HEK293 (cell line): ENCODE data around the gene KLHL30.

Source experiments
- CTCF ChIA-PET: fragments of 350-600 bp; formaldehyde crosslinking; extraction: SDS; loops from one replicate; lab custom pipeline; 2021; ENCODE audit warnings: antibody characterized with exemption; lab: Yijun Ruan, JAX
- POLR2A ChIA-PET: fragments of 300-600 bp; formaldehyde crosslinking; extraction: SDS; loops from one replicate; lab custom pipeline; 2020; ENCODE audit warnings: antibody characterized with exemption, inconsistent platforms; lab: Yijun Ruan, JAX
- H3K27ac ChIP-seq: fragments of 200-500 bp; sonication (Bioruptor generic); 2 replicates; pipeline ENCODE4 v1.5.1; 2014; ENCODE audit warnings: low read depth, low read length, control low read depth, inconsistent platforms; ENCODE audit errors: extremely low read depth
- H3K36me3 ChIP-seq, 2 experiments: fragments of 200-500 bp in 1 of 2; sonication (Bioruptor generic) in 1 of 2; 1 replicate in 1 of 2; 2 replicates in 1 of 2; pipeline ENCODE4 v1.5.1; 2014 to 2017; ENCODE audit warnings: inconsistent platforms in 2 of 2, low read length in 2 of 2; ENCODE audit not compliant: control insufficient read depth in 2 of 2, insufficient read depth in 1 of 2
- H3K4me1 ChIP-seq: fragments of 200-500 bp; sonication (Bioruptor generic); 2 replicates; pipeline ENCODE4 v1.5.1; 2014; ENCODE audit warnings: mild to moderate bottlenecking, low read length, inconsistent platforms; ENCODE audit not compliant: control insufficient read depth, insufficient read depth
- H3K4me3 ChIP-seq: 2 replicates; pipeline ENCODE4 v1.5.1; 2011; ENCODE audit warnings: low read depth, mild to moderate bottlenecking, control low read depth, low read length, moderate library complexity
- H3K9me3 ChIP-seq: fragments of 200-500 bp; sonication (Bioruptor generic); 2 replicates; pipeline ENCODE4 v1.5.1; 2014; ENCODE audit warnings: low read depth, low read length, inconsistent platforms; ENCODE audit not compliant: control insufficient read depth, insufficient read depth
- AEBP2 ChIP-seq: fragments of 450-650 bp; formaldehyde crosslinking; IDR thresholded peaks from 2 replicates; pipeline ENCODE4 v1.5.1; 2016; ENCODE audit warnings: missing biosample characterization, missing genetic modification characterization, borderline replicate concordance
- GLI2 ChIP-seq: fragments of 450-650 bp; formaldehyde crosslinking; IDR thresholded peaks from 2 replicates; pipeline ENCODE4; 2017; ENCODE audit warnings: missing biosample characterization, missing genetic modification characterization, low read depth, borderline replicate concordance
- IKZF3 ChIP-seq: fragments of 450-650 bp; IDR thresholded peaks from 2 replicates; pipeline ENCODE4 v1.5.0; 2018; ENCODE audit warnings: missing biosample characterization, mild to moderate bottlenecking, missing genetic modification characterization, moderate library complexity
- INSM2 ChIP-seq: fragments of 450-650 bp; formaldehyde crosslinking; IDR thresholded peaks from 2 replicates; pipeline ENCODE4 v1.5.1; 2016; ENCODE audit warnings: missing biosample characterization, missing genetic modification characterization
- SALL2 ChIP-seq: fragments of 450-650 bp; formaldehyde crosslinking; IDR thresholded peaks from 2 replicates; pipeline ENCODE4 v1.5.0; 2017; ENCODE audit warnings: missing biosample characterization, mild to moderate bottlenecking, missing genetic modification characterization, borderline replicate concordance
- SCRT1 ChIP-seq: fragments of 450-650 bp; formaldehyde crosslinking; IDR thresholded peaks from 2 replicates; pipeline ENCODE4 v1.5.1; 2016; ENCODE audit warnings: missing biosample characterization, missing genetic modification characterization, borderline replicate concordance
- SCRT2 ChIP-seq: fragments of 450-650 bp; formaldehyde crosslinking; IDR thresholded peaks from 2 replicates; pipeline ENCODE4 v1.5.1; 2016; ENCODE audit warnings: missing biosample characterization, missing genetic modification characterization
- TCF7L2 ChIP-seq: IDR thresholded peaks from 2 replicates; pipeline ENCODE4 v1.6.1; 2011; ENCODE audit warnings: low read depth, mild to moderate bottlenecking, inconsistent platforms, low read length, moderate library complexity, borderline replicate concordance
- WT1 ChIP-seq: fragments of 450-650 bp; formaldehyde crosslinking; IDR thresholded peaks from 2 replicates; pipeline ENCODE4 v1.5.1; 2016; ENCODE audit warnings: missing biosample characterization, missing genetic modification characterization
- ZBTB1 ChIP-seq: fragments of 450-650 bp; formaldehyde crosslinking; IDR thresholded peaks from 2 replicates; pipeline ENCODE4 v1.5.1; 2016; ENCODE audit warnings: missing biosample characterization, missing genetic modification characterization
- ZBTB21 ChIP-seq: fragments of 450-650 bp; formaldehyde crosslinking; IDR thresholded peaks from 2 replicates; pipeline ENCODE4 v1.5.1; 2017; ENCODE audit warnings: missing biosample characterization, missing genetic modification characterization
- ZBTB48 ChIP-seq: fragments of 450-650 bp; formaldehyde crosslinking; IDR thresholded peaks from 2 replicates; pipeline ENCODE4 v1.5.1; 2016; ENCODE audit warnings: missing biosample characterization, missing genetic modification characterization
- ZBTB7A ChIP-seq: fragments of 450-650 bp; formaldehyde crosslinking; IDR thresholded peaks from 2 replicates; pipeline ENCODE4 v1.5.1; 2016; ENCODE audit warnings: low read depth, missing biosample characterization, missing genetic modification characterization
- ZNF138 ChIP-seq: fragments of 450-650 bp; formaldehyde crosslinking; IDR thresholded peaks from 2 replicates; pipeline ENCODE4 v1.5.1; 2016; ENCODE audit warnings: missing biosample characterization, missing genetic modification characterization, borderline replicate concordance
- ZNF239 ChIP-seq: fragments of 450-650 bp; formaldehyde crosslinking; IDR thresholded peaks from 2 replicates; pipeline ENCODE4 v1.5.1; 2016; ENCODE audit warnings: missing biosample characterization, missing genetic modification characterization
- ZNF24 ChIP-seq: fragments of 450-650 bp; formaldehyde crosslinking; IDR thresholded peaks from 2 replicates; pipeline ENCODE4 v1.5.1; 2016; ENCODE audit warnings: missing biosample characterization, missing genetic modification characterization
- ZNF433 ChIP-seq: fragments of 450-650 bp; formaldehyde crosslinking; IDR thresholded peaks from 2 replicates; pipeline ENCODE4 v1.5.1; 2016; ENCODE audit warnings: missing biosample characterization, missing genetic modification characterization, low read depth
- ZNF48 ChIP-seq: fragments of 450-650 bp; formaldehyde crosslinking; IDR thresholded peaks from 2 replicates; pipeline ENCODE4 v1.5.1; 2016; ENCODE audit warnings: missing biosample characterization, missing genetic modification characterization
- ZNF529 ChIP-seq: fragments of 450-650 bp; formaldehyde crosslinking; IDR thresholded peaks from 2 replicates; pipeline ENCODE4 v1.5.1; 2017; ENCODE audit warnings: missing genetic modification characterization, missing biosample characterization; ENCODE audit not compliant: insufficient replicate concordance
- ZNF555 ChIP-seq: fragments of 450-650 bp; formaldehyde crosslinking; conservative IDR thresholded peaks from 2 replicates; pipeline ENCODE4 v1.5.1; 2017; ENCODE audit warnings: missing biosample characterization, mild to moderate bottlenecking, missing genetic modification characterization, inconsistent platforms
- ZNF558 ChIP-seq: fragments of 450-650 bp; formaldehyde crosslinking; IDR thresholded peaks from 2 replicates; pipeline ENCODE4 v1.5.1; 2016; ENCODE audit warnings: missing biosample characterization, missing genetic modification characterization
- ZNF561 ChIP-seq: fragments of 450-650 bp; IDR thresholded peaks from 2 replicates; pipeline ENCODE4 v1.5.1; 2018; ENCODE audit warnings: missing biosample characterization, missing genetic modification characterization, borderline replicate concordance
- ZNF580 ChIP-seq: fragments of 450-650 bp; formaldehyde crosslinking; IDR thresholded peaks from 2 replicates; pipeline ENCODE4 v1.5.1; 2016; ENCODE audit warnings: missing biosample characterization, missing genetic modification characterization
- ZNF623 ChIP-seq: fragments of 450-650 bp; formaldehyde crosslinking; IDR thresholded peaks from 2 replicates; pipeline ENCODE4 v1.5.1; 2016; ENCODE audit warnings: missing biosample characterization, missing genetic modification characterization
- ZNF830 ChIP-seq: fragments of 450-650 bp; IDR thresholded peaks from 2 replicates; pipeline ENCODE4 v1.5.0; 2018; ENCODE audit warnings: missing biosample characterization, missing genetic modification characterization, low read depth, mild to moderate bottlenecking, moderate library complexity
- ZSCAN18 ChIP-seq: fragments of 450-650 bp; formaldehyde crosslinking; IDR thresholded peaks from 2 replicates; pipeline ENCODE4 v1.5.1; 2016; ENCODE audit warnings: missing biosample characterization, missing genetic modification characterization

The KLHL30 gene

GRCh38 chr2:238128534-238129001, 9.9 kb upstream of the KLHL30 start (continued):
- TF ChIP-seq AEBP2 (tag by site-specific recombination): no peak
- no peak for TF ChIP-seq ZBTB7A (tag by site-specific recombination)
- no peak for TF ChIP-seq IKZF3

GRCh38 chr2:238129166-238130010, 9.1 kb upstream of the KLHL30 start:
- ChIA-PET POLR2A (no interaction called here), CTCF (interaction anchor here (0.6 kb wide), 1 partner anchor 31 kb away, joined by 3 read pairs; no protein-coding TSS in a partner anchor)

More at GRCh38 chr2:238129166-238130010, 9.1 kb upstream of the KLHL30 start:
- Histone ChIP-seq H3K4me3 (no peak overlapping the region), H3K36me3 (no peaks in the 10 kb centered on the region), H3K4me1 (no peaks in the 10 kb centered on the region), H3K9me3 (no peaks in the 10 kb centered on the region), H3K27ac (no peak overlapping the region)
- no peak for TF ChIP-seq GLI2 (tag by site-specific recombination)
- TF ChIP-seq ZNF623: peak; percentile 71
- peak; percentile 94 for TF ChIP-seq SCRT1 (tag by site-specific recombination)
- TF ChIP-seq SCRT2: peak; percentile 97
- no peak for TF ChIP-seq WT1
- no peak for TF ChIP-seq ZNF830 (tag by site-specific recombination)
- TF ChIP-seq ZNF138 (tag by site-specific recombination): no peak
- TF ChIP-seq ZNF433 (tag by site-specific recombination): no peak
- no peak for TF ChIP-seq ZNF558 (tag by site-specific recombination)
- no peak for TF ChIP-seq ZNF529 (tag by site-specific recombination)
- no peak for TF ChIP-seq ZNF48 (tag by site-specific recombination)
- TF ChIP-seq ZNF24 (tag by site-specific recombination): no peak
- no peak for TF ChIP-seq ZBTB48
- TF ChIP-seq TCF7L2: no peak
- no peak for TF ChIP-seq SALL2 (tag by site-specific recombination)
- TF ChIP-seq ZNF561 (tag by site-specific recombination): no peak
- no peak for TF ChIP-seq ZNF239 (tag by site-specific recombination)
- TF ChIP-seq ZSCAN18 (tag by site-specific recombination): no peak
- TF ChIP-seq ZNF555 (tag by site-specific recombination): no peak
- no peak for TF ChIP-seq ZNF580 (tag by site-specific recombination)
- TF ChIP-seq ZBTB1 (tag by site-specific recombination): no peak
- TF ChIP-seq INSM2 (tag by site-specific recombination): no peak
- no peak for TF ChIP-seq ZBTB21 (tag by site-specific recombination)
